HG03457 (cell line): ENCODE measurements around the gene PCDHA2.
"Not testable (repeated sequence)": the region's sequence is repeated elsewhere in the genome, so short reads cannot be mapped to it uniquely, and the experiment has no call there.

Experiments used
- ATAC-seq: cut with Tn5 transposase; IDR thresholded peaks from one replicate; pipeline ENCODE4 v1.9.1; 2021; ENCODE audit warnings: moderate number of reproducible peaks; ENCODE audit not compliant: unreplicated experiment

PCDHA2 gene

DNA sequence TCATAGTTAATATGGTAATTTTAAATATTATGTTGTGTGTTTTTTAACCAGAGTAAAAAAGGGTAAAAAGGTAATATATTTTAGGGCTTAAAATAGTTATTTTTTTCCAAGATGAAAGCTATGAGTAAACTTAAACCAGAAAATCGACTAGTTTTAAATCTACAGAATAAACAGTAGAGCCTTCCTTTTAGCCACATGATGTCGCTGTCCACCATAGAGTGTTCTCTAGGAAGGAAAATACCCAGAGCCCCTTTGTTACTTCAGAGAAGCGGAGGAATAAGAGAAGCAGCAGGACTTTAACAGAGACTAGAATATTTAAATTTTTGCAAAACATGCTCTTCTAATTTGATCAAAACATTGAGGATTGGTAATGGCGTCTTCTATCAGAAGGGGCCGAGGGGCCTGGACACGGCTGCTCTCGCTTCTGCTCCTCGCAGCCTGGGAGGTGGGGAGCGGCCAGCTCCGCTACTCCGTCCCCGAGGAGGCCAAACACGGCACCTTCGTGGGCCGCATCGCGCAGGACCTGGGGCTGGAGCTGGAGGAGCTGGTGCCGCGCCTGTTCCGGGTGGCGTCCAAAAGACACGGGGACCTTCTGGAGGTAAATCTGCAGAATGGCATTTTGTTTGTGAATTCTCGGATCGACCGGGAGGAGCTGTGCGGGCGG, at the start of gene PCDHA2:
Gene PCDHA2, plus strand, starts transcription at position 258 of the 664 bp plus-strand sequence.
- ATAC-seq, result no peak

DNA sequence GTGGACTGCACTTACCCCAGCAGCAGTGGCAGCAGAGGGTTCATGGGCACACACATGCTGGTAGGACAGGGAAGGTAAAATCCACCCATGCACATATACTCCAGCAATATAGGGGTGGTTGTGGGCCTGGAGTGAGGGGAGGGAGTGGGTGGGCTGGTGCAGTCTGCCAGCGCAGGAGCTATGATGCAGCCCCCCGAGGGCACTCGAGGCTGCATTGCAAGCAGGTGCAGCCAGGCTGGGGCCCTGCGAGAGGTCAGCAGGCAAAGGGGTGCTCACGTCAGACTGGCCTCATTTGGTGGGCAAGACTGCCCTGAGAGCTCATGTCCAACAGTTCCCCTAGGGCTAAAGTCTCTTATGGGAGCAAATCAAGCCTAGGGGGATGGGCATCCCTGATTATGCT, 41.1 kb upstream of the PCDHA2 start:
- ATAC-seq, result no peak

DNA sequence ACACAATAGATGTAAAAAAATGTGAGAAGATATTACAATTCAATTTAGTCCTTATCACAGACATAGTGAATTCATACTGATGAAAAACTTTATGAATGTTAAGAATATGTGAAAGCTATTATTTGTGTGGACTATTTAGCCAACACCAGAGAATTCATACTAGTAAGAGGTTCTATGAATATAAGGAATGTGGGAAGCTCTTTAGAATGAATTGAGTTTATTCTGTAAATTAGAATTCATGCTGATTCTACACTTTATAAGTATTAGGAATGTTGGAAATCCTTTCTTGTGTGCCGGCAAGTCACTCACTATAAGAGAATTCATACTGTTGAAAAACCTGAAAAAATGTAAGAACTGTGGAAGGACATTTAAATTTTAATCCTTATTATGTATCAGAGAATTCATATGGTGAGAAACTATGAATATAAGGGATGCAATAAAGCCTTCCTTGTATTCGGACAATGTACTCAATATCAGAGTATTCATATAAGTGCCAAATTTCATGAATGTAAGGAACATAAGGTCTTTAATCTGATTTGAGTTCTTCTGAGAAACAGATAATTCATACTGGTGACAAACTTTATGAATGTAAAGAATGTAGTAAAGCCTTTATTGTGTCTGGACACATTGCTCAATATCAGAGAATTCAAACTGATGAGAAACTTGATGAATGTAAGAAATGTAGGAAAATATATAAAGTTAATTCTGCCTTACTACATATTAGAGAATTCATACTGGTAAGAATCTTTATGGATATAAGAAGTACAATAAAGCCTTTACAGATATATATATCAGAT, 30.3 kb upstream of the PCDHA2 start:
- ATAC-seq, result no peak

DNA sequence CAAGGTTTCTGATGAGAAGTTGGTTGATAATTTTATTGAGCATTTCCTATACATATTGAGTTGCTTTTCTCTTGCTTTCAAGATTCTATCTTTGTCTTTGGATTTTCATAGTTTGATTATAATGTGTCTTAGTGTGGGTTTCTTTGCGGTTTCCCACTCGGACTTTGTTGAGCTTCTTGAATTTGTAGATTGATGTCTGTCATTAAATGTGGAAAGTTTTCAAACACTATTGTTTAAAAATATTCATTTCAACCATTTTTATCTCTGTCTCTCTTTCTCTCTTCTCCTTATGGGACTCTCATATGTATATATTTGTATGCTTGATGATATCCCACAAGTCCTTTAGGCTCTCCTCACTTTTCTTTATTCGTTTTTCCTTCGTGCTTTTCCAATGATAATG, 27.2 kb upstream of the PCDHA2 start:
- no peak for ATAC-seq

DNA sequence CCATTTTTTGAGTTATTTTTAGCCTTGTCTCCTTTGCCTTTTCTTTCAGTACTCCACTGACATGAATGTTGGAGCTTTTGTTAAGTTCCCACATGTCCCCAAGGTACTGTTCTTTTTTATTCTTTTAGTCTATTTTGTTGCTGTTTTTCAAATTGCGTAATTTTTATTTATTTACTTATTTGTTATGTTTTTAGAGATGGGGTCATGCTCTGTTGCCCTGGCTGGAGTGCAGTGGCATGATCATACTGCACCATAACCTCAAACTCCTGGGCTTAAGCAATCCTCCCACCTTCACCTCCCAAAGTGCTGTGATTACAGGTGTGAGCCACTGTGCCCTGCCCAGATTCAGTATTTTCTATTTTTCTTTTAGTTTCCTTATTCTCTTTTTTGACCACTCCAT, 14.1 kb upstream of the PCDHA2 start:
- ATAC-seq, result no peak

DNA sequence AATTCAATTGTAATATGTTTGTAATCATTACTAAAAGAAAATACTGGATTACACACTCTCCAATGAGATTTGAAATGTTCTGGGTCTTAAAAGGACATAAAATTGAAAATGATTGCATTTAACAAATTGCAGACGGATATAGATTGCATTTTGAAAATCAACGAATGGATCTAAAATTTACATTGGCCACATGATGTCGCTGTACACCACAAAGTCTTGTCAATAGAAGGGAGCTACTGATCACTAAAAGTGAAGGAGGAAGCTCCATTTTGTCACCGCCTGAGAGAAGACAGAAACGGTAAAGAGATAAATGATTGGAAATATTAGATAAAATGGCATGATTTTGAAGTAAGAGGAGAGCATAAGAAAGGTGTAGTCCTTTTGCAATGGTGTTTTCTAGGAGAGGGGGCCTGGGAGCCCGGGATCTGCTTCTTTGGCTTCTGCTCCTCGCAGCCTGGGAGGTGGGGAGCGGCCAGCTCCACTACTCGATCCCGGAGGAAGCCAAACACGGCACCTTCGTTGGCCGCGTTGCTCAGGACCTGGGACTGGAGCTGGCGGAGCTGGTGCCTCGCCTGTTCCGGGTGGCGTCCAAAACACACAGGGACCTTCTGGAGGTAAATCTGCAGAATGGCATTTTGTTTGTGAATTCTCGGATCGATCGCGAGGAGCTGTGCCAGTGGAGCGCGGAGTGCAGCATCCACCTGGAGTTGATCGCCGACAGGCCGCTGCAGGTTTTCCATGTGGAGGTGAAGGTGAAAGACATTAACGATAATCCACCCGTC, 8.6 kb upstream of the PCDHA2 start, which contains the start of gene PCDHA1:
Gene PCDHA1, plus strand, starts transcription at position 236 of the 782 bp plus-strand sequence.
- ATAC-seq, result no peak

DNA sequence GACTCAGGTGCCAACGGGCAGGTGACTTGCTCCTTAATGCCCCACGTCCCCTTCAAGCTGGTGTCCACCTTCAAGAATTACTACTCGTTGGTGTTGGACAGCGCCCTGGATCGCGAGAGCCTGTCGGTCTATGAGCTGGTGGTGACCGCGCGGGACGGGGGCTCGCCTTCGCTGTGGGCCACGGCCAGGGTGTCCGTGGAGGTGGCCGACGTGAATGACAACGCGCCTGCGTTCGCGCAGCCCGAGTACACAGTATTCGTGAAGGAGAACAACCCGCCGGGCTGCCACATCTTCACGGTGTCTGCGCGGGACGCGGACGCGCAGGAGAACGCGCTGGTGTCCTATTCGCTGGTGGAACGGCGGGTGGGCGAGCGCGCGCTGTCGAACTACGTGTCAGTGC, 7.2 kb upstream of the PCDHA2 start:
- not testable (repeated sequence) for ATAC-seq

DNA sequence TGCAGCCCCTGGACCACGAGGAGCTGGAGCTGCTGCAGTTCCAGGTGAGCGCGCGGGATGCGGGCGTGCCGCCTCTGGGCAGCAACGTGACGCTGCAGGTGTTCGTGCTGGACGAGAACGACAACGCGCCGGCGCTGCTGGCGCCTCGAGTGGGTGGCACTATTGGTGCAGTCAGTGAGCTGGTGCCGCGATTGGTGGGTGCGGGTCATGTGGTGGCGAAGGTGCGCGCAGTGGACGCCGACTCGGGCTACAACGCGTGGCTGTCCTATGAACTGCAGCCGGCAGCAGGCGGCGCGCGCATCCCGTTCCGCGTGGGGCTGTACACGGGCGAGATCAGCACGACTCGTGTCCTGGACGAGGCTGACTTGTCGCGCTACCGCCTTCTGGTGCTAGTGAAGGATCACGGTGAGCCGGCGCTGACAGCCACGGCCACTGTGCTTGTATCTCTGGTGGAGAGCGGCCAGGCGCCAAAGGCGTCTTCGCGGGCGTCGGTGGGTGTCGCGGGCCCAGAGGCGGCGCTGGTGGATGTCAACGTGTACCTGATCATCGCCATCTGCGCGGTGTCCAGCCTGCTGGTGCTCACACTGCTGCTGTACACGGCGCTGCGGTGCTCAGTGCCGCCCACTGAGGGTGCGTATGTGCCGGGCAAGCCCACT, 6.7 kb upstream of the PCDHA2 start:
- ATAC-seq, result not testable (repeated sequence)

DNA sequence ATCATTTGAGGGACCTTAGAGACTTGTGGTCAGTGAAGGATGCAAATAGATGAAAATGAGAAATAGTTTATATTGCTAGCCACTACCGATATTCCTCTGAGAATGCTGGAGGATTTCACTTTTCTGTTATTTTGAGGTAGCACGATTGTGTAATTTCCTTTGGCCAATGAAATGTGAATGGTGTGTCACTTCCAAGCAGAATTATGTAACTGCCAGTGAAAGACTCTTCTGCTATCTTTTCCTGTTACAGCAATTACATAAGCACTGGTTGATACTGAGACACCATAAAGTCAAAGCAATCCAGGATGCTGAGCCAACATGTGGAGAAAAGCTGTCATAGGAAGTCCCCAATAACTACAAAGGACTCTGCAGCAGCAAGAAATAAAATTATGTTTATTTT, 3.6 kb upstream of the PCDHA2 start:
- ATAC-seq, result no peak

DNA sequence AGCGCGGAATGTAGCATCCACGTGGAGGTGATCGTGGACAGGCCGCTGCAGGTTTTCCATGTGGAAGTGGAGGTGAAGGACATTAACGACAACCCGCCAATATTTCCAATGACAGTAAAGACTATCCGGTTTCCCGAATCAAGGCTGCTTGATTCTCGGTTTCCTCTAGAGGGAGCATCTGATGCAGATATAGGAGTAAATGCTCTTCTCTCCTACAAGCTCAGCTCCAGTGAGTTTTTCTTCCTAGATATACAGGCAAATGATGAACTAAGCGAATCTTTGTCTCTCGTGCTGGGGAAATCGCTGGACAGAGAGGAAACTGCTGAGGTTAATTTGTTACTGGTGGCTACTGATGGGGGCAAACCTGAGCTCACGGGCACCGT, 598 bp downstream of the PCDHA2 start:
- ATAC-seq, result no peak

DNA sequence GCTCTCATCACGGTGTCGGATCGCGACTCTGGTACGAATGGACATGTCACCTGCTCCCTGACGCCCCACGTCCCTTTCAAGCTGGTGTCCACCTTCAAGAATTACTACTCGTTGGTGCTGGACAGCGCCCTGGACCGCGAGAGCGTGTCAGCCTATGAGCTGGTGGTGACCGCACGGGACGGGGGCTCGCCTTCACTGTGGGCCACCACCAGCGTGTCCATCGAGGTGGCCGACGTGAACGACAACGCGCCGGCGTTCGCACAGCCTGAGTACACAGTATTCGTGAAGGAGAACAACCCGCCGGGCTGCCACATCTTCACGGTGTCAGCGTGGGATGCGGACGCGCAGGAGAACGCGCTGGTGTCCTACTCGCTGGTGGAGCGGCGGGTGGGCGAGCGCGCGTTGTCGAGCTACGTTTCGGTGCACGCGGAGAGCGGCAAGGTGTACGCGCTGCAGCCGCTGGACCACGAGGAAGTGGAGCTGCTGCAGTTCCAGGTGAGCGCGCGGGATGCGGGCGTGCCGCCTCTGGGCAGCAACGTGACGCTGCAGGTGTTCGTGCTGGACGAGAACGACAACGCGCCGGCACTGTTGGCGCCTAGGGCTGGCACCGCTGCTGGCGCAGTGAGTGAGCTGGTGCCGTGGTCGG, 1.5 kb downstream of the PCDHA2 start:
- not testable (repeated sequence) for ATAC-seq

DNA sequence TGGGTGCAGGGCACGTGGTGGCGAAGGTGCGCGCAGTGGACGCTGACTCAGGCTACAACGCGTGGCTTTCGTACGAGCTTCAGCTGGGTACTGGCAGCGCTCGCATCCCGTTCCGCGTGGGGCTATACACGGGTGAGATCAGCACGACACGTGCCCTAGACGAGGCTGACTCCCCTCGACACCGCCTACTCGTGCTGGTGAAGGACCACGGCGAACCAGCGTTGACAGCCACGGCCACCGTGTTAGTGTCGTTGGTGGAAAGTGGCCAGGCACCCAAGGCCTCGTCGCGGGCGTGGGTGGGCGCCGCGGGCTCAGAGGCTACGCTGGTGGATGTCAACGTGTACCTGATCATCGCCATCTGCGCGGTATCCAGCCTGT, 2.1 kb downstream of the PCDHA2 start:
- ATAC-seq, result no peak

DNA sequence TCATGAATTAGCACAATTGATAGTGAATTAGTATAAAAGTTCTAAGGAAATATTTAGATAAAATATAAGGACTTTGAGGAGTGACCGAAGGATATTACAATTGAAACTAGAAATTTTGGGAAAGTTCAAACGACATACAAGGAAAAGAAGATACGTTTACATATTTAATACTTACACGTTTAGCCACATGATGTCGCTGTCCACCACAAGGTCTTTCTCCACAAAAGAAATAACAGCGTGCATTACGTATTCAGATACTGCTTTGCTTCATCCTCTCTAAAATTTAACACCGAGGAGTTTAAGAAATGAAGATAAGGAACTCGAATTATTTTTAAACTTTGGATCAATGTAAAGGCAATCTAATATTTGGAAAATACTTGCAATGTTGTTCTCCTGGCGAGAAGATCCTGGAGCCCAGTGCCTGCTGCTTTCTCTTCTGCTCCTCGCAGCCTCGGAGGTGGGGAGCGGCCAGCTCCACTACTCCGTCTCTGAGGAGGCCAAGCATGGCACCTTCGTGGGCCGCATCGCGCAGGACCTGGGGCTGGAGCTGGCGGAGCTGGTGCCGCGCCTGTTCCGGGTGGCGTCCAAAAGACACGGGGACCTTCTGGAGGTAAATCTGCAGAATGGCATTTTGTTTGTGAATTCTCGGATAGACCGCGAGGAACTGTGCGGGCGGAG, 6.3 kb downstream of the PCDHA2 start, which contains the start of gene PCDHA3:
Gene PCDHA3, plus strand, starts transcription at position 242 of the 678 bp plus-strand sequence.
- no peak for ATAC-seq

DNA sequence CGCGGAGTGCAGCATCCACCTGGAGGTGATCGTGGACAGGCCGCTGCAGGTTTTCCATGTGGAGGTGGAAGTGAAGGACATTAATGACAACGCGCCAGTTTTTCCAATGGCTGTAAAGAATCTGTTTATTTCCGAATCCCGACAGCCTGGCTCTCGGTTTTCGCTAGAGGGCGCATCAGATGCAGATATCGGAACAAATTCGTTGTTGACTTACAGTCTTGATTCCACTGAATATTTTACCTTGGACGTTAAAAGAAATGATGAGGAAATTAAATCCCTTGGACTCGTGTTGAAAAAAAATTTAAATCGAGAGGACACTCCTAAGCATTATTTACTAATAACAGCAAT, 6.8 kb downstream of the PCDHA2 start:
- ATAC-seq, result no peak

DNA sequence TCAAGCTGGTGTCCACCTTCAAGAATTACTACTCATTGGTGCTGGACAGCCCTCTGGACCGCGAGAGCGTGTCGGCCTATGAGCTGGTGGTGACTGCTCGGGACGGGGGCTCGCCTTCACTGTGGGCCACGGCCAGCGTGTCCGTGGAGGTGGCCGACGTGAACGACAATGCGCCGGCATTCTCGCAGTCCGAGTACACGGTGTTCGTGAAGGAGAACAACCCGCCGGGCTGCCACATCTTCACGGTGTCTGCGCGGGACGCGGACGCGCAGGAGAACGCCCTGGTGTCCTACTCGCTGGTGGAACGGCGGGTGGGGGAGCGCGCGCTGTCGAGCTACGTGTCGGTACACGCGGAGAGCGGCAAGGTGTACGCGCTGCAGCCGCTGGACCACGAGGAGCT, 7.7 kb downstream of the PCDHA2 start:
- not testable (repeated sequence) for ATAC-seq

DNA sequence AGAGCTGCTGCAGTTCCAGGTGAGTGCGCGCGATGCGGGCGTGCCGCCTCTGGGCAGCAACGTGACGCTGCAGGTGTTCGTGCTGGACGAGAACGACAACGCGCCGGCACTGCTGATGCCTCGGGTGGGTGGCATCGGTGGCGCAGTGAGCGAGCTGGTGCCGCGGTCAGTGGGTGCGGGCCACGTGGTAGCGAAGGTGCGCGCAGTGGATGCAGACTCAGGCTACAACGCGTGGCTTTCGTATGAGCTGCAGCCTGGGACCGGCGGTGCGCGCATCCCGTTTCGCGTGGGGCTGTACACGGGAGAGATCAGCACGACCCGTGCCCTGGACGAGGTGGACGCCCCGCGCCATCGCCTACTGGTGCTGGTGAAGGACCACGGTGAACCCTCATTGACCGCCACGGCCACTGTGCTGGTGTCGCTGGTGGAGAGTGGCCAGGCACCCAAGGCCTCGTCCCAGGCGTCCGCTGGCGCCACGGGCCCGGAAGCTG, 8.2 kb downstream of the PCDHA2 start:
- no peak for ATAC-seq

DNA sequence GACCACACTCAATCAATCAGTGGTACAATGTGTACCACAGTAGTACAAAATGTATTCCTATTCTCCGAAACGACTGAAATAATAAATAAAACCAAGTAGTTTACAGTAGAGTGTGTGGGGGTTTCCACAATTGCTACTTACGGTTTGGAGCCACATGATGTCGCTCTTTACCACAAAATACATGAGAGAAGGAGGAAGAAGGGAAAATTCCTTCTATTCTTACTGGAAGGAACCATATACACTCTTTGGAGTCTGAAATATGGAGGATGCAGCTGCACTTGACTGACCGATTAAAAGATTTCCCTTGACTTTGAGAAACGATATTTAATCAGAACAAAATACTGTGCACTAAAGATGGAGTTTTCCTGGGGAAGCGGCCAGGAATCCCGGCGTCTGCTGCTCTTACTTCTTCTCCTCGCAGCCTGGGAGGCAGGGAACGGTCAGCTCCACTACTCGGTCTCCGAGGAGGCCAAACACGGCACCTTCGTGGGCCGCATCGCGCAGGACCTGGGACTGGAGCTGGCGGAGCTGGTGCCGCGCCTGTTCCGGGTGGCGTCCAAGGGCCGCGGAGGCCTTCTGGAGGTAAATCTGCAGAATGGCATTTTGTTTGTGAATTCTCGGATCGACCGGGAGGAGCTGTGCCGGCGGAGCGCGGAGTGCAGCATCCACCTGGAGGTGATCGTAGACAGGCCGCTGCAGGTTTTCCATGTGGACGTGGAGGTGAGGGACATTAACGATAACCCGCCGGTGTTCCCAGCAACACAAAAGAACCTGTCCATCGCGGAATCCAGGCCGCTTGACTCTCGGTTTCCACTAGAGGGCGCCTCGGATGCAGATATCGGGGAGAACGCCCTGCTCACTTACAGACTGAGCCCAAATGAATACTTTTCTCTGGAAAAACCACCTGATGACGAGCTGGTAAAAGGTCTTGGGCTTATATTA, 12.5 kb downstream of the PCDHA2 start, which contains the start of gene PCDHA4:
Gene PCDHA4, plus strand, starts transcription at position 235 of the 942 bp plus-strand sequence.
- ATAC-seq, result no peak

DNA sequence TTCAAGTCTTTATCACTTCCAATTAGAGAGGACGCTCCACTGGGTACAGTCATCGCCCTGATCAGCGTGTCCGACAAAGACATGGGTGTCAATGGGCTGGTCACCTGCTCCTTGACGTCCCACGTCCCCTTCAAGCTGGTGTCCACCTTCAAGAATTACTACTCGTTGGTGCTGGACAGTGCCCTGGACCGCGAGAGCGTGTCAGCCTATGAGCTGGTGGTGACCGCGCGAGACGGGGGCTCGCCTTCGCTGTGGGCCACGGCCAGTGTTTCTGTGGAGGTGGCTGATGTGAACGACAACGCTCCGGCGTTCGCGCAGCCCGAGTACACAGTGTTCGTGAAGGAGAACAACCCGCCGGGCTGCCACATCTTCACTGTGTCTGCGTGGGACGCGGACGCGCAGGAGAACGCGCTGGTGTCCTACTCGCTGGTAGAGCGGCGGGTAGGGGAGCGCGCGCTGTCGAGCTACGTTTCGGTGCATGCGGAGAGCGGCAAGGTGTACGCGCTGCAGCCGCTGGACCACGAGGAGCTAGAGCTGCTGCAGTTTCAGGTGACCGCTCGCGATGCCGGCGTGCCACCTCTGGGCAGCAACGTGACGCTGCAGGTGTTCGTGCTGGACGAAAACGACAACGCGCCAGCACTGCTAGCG, 13.7 kb downstream of the PCDHA2 start:
- not testable (repeated sequence) for ATAC-seq
